ENCODE results near the gene NPW.

NPW gene

GRCh38 chr16:2036200-2036966, 16.8 kb downstream of the NPW start:
- no peak for DNase-seq (ENCODE audit: low read depth)

GRCh38 chr16:2037115-2037514, 17.5 kb downstream of the NPW start:
- no peak for DNase-seq (ENCODE audit: low read depth)

GRCh38 chr16:2037647-2038381, 18.2 kb downstream of the NPW start:
- peak; percentile 16 for DNase-seq (ENCODE audit: low read depth)

GRCh38 chr16:2038382-2039231, 19.0 kb downstream of the NPW start:
- no peak for DNase-seq (ENCODE audit: low read depth)

GRCh38 chr16:2039274-2040031, 19.9 kb downstream of the NPW start:
- DNase-seq (ENCODE audit: low read depth) = peak; percentile 98

GRCh38 chr16:2040041-2040786, 20.6 kb downstream of the NPW start:
- DNase-seq (ENCODE audit: low read depth) = peak; percentile 22

GRCh38 chr16:2040787-2041522, 21.4 kb downstream of the NPW start:
- DNase-seq (ENCODE audit: low read depth) = peak; percentile 43

- no peak for DNase-seq (ENCODE audit: low read depth)
These were observed 22.8 kb downstream of the NPW start for GRCh38 chr16:2042171-2042985.

GRCh38 chr16:2042986-2043666, 23.5 kb downstream of the NPW start:
- DNase-seq (ENCODE audit: low read depth) = no peak

GRCh38 chr16:2043667-2044451, 24.3 kb downstream of the NPW start:
- no peak for DNase-seq (ENCODE audit: low read depth)

- no peak for DNase-seq (ENCODE audit: low read depth)
These were observed 25.0 kb downstream of the NPW start for GRCh38 chr16:2044541-2044940.

- DNase-seq (ENCODE audit: low read depth) = no peak
These were observed 26.6 kb downstream of the NPW start for GRCh38 chr16:2045965-2046892.

- DNase-seq (ENCODE audit: low read depth) = no peak
These were observed 27.3 kb downstream of the NPW start for GRCh38 chr16:2046893-2047329.

- peak; percentile 96 for DNase-seq (ENCODE audit: low read depth)
These were observed 27.9 kb downstream of the NPW start, which contains the start of the genes NTHL1 and TSC2 for GRCh38 chr16:2047330-2048115. NTHL1 (minus strand) TSS chr16:2047834; CDS start chr16:2047823, 11 bp downstream. TSC2 (plus strand) TSS chr16:2047985; CDS start chr16:2048616, 631 bp downstream.

- no peak for DNase-seq (ENCODE audit: low read depth)
These were observed 28.5 kb downstream of the NPW start for GRCh38 chr16:2048116-2048543.

GRCh38 chr16:2053211-2053610, 33.6 kb downstream of the NPW start:
- DNase-seq (ENCODE audit: low read depth) = no peak

All from EH (cell line).